Mesendoderm (in vitro differentiated cells): ENCODE measurements around the gene RGS5.

Source experiments
- DNase-seq: peaks from one replicate; pipeline ENCODE4 v3.0.0; 2013
- H2AK5ac ChIP-seq: 2 replicates; pipeline ENCODE4 v1.6.1; 2013; ENCODE audit warnings: low read length, inconsistent platforms
- H2BK120ac ChIP-seq: 2 replicates; pipeline ENCODE4 v1.6.1; 2013; ENCODE audit warnings: low read depth, mild to moderate bottlenecking, low read length, moderate library complexity, mixed read lengths
- H2BK15ac ChIP-seq: replicated peaks from 2 replicates; pipeline ENCODE4 v1.6.1; 2013; ENCODE audit warnings: low read depth, mild to moderate bottlenecking, moderate library complexity
- H2BK5ac ChIP-seq: 2 replicates; pipeline ENCODE4 v1.6.1; 2013; ENCODE audit warnings: low read length, inconsistent platforms
- H3K18ac ChIP-seq: 2 replicates; pipeline ENCODE4 v1.6.1; 2013; ENCODE audit warnings: mild to moderate bottlenecking, low read length, mixed read lengths
- H3K23ac ChIP-seq: one replicate; pipeline ENCODE4 v1.6.1; 2013; ENCODE audit warnings: low read length
- H3K27ac ChIP-seq: 2 replicates; pipeline ENCODE4 v1.5.1; 2013; ENCODE audit warnings: low read depth, mild to moderate bottlenecking, inconsistent platforms, low read length, moderate library complexity
- H3K27me3 ChIP-seq: 2 replicates; pipeline ENCODE4 v1.6.1; 2013; ENCODE audit warnings: low read length, control low read depth, mild to moderate bottlenecking, inconsistent platforms; ENCODE audit not compliant: insufficient read depth, poor library complexity
- H3K36me3 ChIP-seq: 2 replicates; pipeline ENCODE4 v1.6.1; 2013; ENCODE audit warnings: low read length, inconsistent platforms; ENCODE audit not compliant: control insufficient read depth, insufficient read depth
- H3K4ac ChIP-seq: one replicate; pipeline ENCODE4 v1.6.1; 2013; ENCODE audit warnings: low read depth, mild to moderate bottlenecking, low read length, moderate library complexity
- H3K4me1 ChIP-seq: 2 replicates; pipeline ENCODE4 v1.6.1; 2013; ENCODE audit warnings: low read depth, low read length, inconsistent platforms; ENCODE audit not compliant: control insufficient read depth
- H3K4me2 ChIP-seq: 2 replicates; pipeline ENCODE4 v1.6.1; 2013; ENCODE audit warnings: low read length
- H3K4me3 ChIP-seq: 2 replicates; pipeline ENCODE4 v1.5.1; 2013; ENCODE audit warnings: mild to moderate bottlenecking, low read length
- H3K56ac ChIP-seq: one replicate; pipeline ENCODE4 v1.6.1; 2013; ENCODE audit warnings: low read length
- H3K79me1 ChIP-seq: 2 replicates; pipeline ENCODE4 v1.6.1; 2013; ENCODE audit warnings: low read length, inconsistent platforms
- H3K79me2 ChIP-seq: 2 replicates; pipeline ENCODE4 v1.6.1; 2013; ENCODE audit warnings: mild to moderate bottlenecking, low read length; ENCODE audit not compliant: control insufficient read depth, insufficient read depth
- H3K9ac ChIP-seq: 2 replicates; pipeline ENCODE4 v1.6.1; 2013; ENCODE audit warnings: low read length, inconsistent platforms
- H4K5ac ChIP-seq: one replicate; pipeline ENCODE4 v1.6.1; 2013; ENCODE audit warnings: low read length
- H4K8ac ChIP-seq: one replicate; pipeline ENCODE4 v1.6.1; 2013; ENCODE audit warnings: low read depth, mild to moderate bottlenecking, control low read depth, low read length, moderate library complexity
- WGBS: extraction: QIAGEN DNeasy Blood & Tissue Kit; methylation state at CpG from one replicate; pipeline ENCODE4 v1.1.7; 2013; ENCODE audit warnings: low lambda C conversion rate, missing lambda C conversion rate; ENCODE audit not compliant: insufficient coverage; ENCODE audit errors: extremely low coverage; 5-methylcytosine and 5-hydroxymethylcytosine counted together

The RGS5 gene

DNA sequence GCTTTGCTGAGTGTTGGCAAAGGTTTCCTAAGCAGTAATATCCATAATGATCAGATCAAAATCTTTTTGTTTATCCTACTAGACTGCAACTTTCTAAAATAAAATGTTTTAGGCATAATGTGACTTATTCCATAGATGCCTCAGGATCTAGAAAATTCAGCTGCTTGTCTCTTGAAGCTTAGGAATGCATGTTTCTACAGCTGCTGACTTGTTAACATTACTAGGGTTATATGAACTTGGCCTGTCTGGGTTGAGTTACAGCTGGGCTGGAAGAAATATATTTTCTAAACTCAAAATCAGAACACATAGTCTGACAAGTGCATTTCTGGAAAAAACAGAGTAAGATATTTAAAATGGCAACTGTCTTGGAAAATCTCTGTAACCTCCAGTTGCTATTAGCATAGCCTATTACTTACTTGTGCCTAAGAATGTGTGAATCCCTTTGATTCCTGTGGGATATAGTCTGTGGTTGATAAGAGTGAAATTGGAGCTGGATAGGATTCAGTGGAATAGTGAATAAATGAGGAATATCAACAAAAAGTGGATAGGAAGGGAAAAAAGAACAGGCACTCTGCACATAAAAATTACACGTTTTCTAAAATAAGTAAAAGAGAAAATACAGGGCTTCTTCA lies 72.4 kb downstream of the RGS5 start:
- H3K23ac ChIP-seq: no peak overlapping the region
- no peak overlapping the region for H3K18ac ChIP-seq
- H4K5ac ChIP-seq: no peak overlapping the region
- H3K4me1 ChIP-seq: no peaks in the 10 kb centered on the region
- H3K4me3 ChIP-seq: no peak overlapping the region
- H3K4me2 ChIP-seq: no peak overlapping the region
- no peaks in the 10 kb centered on the region for H3K79me1 ChIP-seq
- H4K8ac ChIP-seq: no peak overlapping the region
- no peak for DNase-seq
- H3K36me3 ChIP-seq: no peaks in the 10 kb centered on the region
- no peak overlapping the region for H2BK120ac ChIP-seq
- H2BK15ac ChIP-seq: no peak overlapping the region
- no peak overlapping the region for H2BK5ac ChIP-seq
- no peak overlapping the region for H2AK5ac ChIP-seq
- H3K79me2 ChIP-seq: no peaks in the 10 kb centered on the region
- H3K56ac ChIP-seq: no peak overlapping the region
- no peak overlapping the region for H3K4ac ChIP-seq
- no peak overlapping the region for H3K27ac ChIP-seq
- H3K9ac ChIP-seq: no peak overlapping the region
- no CpG with 5 or more reads among the region's 1 CpG for WGBS
- H3K27me3 ChIP-seq: no peaks in the 10 kb centered on the region

DNA sequence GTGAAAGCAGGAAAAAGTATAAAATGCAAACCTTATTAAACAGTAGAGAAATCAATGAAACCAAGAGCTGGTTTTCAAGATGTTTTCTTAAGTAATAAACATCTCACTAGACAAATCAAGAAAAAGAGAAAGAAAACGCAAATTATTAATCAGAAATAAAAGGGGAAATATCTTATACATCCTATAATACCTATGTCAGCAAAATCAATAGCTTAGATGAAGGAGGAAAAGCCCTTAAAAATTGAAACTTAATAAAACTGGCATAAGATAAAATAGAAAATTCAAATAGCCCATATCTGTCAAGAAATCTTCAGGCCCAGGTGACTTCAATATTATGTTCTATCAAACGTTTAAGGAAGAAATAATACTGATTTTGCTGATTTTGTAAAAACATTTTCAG lies 74.4 kb downstream of the RGS5 start:
- DNase-seq: no peak
- H3K4me3 ChIP-seq: no peak overlapping the region

DNA sequence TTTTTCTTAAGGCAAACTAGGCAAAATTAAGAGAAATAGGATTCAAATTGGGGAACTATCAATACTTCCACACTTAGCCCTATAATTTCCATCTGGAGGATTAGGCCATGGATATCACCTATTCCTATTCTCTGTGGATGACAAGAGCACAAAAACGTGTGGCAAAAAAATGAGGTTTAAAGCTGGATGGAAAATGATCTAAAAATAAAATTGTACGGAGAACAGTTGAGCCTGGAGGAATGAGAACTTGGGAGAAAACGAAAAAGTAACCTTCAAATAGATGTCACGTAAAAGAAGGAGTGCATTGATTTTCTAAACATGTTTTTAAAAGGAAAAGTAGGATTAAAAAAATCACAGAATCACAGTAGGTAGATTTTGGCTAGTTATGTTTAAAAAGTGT lies 77.9 kb downstream of the RGS5 start:
- Histone ChIP-seq H2BK120ac (no peak overlapping the region), H3K79me2 (no peaks in the 10 kb centered on the region), H3K27ac (no peak overlapping the region), H3K4me3 (no peak overlapping the region), H3K79me1 (no peaks in the 10 kb centered on the region), H3K56ac (no peak overlapping the region), H3K9ac (no peak overlapping the region), H4K8ac (no peak overlapping the region), H3K18ac (no peak overlapping the region), H3K23ac (no peak overlapping the region), H2BK5ac (no peak overlapping the region), H4K5ac (no peak overlapping the region), H2AK5ac (no peak overlapping the region), H3K4ac (no peak overlapping the region), H3K36me3 (no peaks in the 10 kb centered on the region), H3K4me1 (no peaks in the 10 kb centered on the region), H3K27me3 (no peaks in the 10 kb centered on the region), H3K4me2 (no peak overlapping the region), H2BK15ac (no peak overlapping the region)
- no CpG with 5 or more reads among the region's 4 CpGs for WGBS
- DNase-seq: no peak

More for the DNA sequence above, 74.4 kb downstream of the RGS5 start:
- no peak overlapping the region for H2BK15ac ChIP-seq
- H3K79me2 ChIP-seq: no peaks in the 10 kb centered on the region
- no peak overlapping the region for H3K18ac ChIP-seq
- no peaks in the 10 kb centered on the region for H3K4me1 ChIP-seq
- no peaks in the 10 kb centered on the region for H3K27me3 ChIP-seq
- no peak overlapping the region for H4K5ac ChIP-seq
- H2AK5ac ChIP-seq: no peak overlapping the region
- no peak overlapping the region for H3K27ac ChIP-seq
- H2BK5ac ChIP-seq: no peak overlapping the region
- H3K79me1 ChIP-seq: no peaks in the 10 kb centered on the region
- H3K23ac ChIP-seq: no peak overlapping the region
- WGBS: no CpG with 5 or more reads among the region's 2 CpGs
- H3K36me3 ChIP-seq: no peaks in the 10 kb centered on the region
- no peak overlapping the region for H3K4ac ChIP-seq
- no peak overlapping the region for H3K4me2 ChIP-seq
- H3K9ac ChIP-seq: no peak overlapping the region
- no peak overlapping the region for H3K56ac ChIP-seq
- no peak overlapping the region for H4K8ac ChIP-seq
- H2BK120ac ChIP-seq: no peak overlapping the region

DNA sequence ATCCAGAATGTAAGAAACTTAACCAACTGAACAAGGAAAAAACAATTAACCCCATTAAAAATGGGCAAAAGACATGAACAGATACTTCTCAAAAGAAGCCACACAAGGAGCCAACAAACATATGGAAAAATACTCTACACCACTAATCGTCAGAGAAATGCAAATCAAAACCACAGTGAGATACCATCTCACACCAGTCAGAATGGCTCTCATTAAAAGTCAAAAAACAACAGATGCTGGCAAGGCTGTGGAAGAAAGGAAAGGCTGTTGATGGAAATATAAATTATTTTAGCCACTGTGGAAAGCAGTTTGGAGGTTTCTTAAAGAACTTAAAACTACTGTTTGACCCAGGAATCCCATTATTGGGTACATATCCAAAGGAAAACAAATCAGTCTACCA lies 82.3 kb downstream of the RGS5 start:
- Histone ChIP-seq H3K18ac (no peak overlapping the region), H3K36me3 (no peaks in the 10 kb centered on the region), H2BK120ac (no peak overlapping the region), H3K4me3 (no peak overlapping the region), H3K4ac (no peak overlapping the region), H3K4me2 (no peak overlapping the region), H3K27me3 (no peaks in the 10 kb centered on the region), H3K4me1 (no peaks in the 10 kb centered on the region), H4K5ac (no peak overlapping the region), H3K79me2 (no peaks in the 10 kb centered on the region), H2BK5ac (no peak overlapping the region), H3K27ac (no peak overlapping the region), H4K8ac (no peak overlapping the region), H2BK15ac (no peak overlapping the region), H3K23ac (no peak overlapping the region), H2AK5ac (no peak overlapping the region), H3K79me1 (no peaks in the 10 kb centered on the region), H3K56ac (no peak overlapping the region), H3K9ac (no peak overlapping the region)
- no CpG with 5 or more reads among the region's 1 CpG for WGBS
- DNase-seq: no peak

DNA sequence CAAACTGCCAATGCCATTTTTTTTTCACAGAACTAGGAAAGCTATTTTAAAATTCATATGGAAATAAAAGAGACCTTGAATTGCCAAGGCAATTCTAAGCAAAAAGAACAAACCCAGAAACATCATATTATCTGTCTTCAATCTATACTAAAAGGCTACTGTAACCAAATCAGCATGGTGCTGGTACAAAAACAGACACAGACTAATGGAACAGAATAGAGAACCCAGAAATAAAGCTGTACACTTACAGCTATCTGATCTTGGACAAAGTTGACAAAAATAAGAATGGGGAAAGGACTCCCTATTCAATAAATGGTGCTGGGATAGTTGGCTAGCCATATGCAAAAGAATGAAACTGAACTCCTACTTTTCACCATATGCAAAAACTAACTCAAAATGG lies 83.0 kb downstream of the RGS5 start:
- Histone ChIP-seq H2AK5ac (no peak overlapping the region), H3K4ac (no peak overlapping the region), H3K4me1 (no peaks in the 10 kb centered on the region), H2BK15ac (no peak overlapping the region), H3K18ac (no peak overlapping the region), H3K27ac (no peak overlapping the region), H4K8ac (no peak overlapping the region), H3K27me3 (no peaks in the 10 kb centered on the region), H3K79me2 (no peaks in the 10 kb centered on the region), H4K5ac (no peak overlapping the region), H3K36me3 (no peaks in the 10 kb centered on the region), H3K9ac (no peak overlapping the region), H3K79me1 (no peaks in the 10 kb centered on the region), H3K4me2 (no peak overlapping the region), H3K23ac (no peak overlapping the region), H2BK5ac (no peak overlapping the region), H2BK120ac (no peak overlapping the region), H3K4me3 (no peak overlapping the region), H3K56ac (no peak overlapping the region)
- DNase-seq: no peak

DNA sequence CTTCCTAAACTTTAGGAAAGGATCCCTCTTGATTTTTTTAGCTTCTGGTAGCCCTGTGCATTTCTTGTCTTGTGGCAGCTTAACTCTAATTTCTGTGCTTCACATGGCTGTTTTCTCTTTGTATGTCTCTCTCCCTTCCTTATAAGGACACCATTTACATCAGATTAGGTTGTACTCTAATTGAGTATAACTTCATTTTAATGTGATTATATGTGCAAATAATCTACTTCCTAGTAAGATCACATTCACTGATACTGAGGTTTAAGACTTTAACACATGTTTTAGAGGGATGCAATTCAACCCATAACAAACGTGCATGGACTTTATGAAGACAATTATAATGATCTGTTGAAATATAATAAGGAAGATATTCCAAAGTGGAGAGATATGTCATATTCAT lies 86.8 kb downstream of the RGS5 start:
- no peak overlapping the region for H4K5ac ChIP-seq
- H3K9ac ChIP-seq: no peak overlapping the region
- no peak overlapping the region for H2BK15ac ChIP-seq
- H3K36me3 ChIP-seq: no peaks in the 10 kb centered on the region
- H2BK120ac ChIP-seq: no peak overlapping the region
- no peaks in the 10 kb centered on the region for H3K27me3 ChIP-seq
- WGBS: no CpG with 5 or more reads among the region's 1 CpG
- no peak for DNase-seq
- H3K4me2 ChIP-seq: no peak overlapping the region
- H3K4me1 ChIP-seq: no peaks in the 10 kb centered on the region
- no peak overlapping the region for H3K27ac ChIP-seq
- no peak overlapping the region for H3K4me3 ChIP-seq
- H3K18ac ChIP-seq: no peak overlapping the region
- no peak overlapping the region for H3K23ac ChIP-seq
- H3K79me1 ChIP-seq: no peaks in the 10 kb centered on the region
- no peak overlapping the region for H2BK5ac ChIP-seq
- H3K56ac ChIP-seq: no peak overlapping the region
- H2AK5ac ChIP-seq: no peak overlapping the region
- H4K8ac ChIP-seq: no peak overlapping the region
- no peak overlapping the region for H3K4ac ChIP-seq
- H3K79me2 ChIP-seq: no peaks in the 10 kb centered on the region
